OCI-LY3 (cell line): ENCODE data around the gene FSTL4.

Experiments
- EZH2phosphoT487 ChIP-seq: fragments of 200-600 bp; shearing (Covaris generic); IDR thresholded peaks from 2 replicates; pipeline ENCODE4 v1.6.1; 2018; ENCODE audit warnings: antibody characterized with exemption, mixed run types, low read depth
- TF ChIP-seq, protein P1 (sequence below): fragments of 200-600, 300-600 bp; sonication (generic); IDR thresholded peaks from 2 replicates; pipeline ENCODE4 v1.5.1; 2014; ENCODE audit warnings: antibody characterized with exemption, low read length, low read depth

DNA sequence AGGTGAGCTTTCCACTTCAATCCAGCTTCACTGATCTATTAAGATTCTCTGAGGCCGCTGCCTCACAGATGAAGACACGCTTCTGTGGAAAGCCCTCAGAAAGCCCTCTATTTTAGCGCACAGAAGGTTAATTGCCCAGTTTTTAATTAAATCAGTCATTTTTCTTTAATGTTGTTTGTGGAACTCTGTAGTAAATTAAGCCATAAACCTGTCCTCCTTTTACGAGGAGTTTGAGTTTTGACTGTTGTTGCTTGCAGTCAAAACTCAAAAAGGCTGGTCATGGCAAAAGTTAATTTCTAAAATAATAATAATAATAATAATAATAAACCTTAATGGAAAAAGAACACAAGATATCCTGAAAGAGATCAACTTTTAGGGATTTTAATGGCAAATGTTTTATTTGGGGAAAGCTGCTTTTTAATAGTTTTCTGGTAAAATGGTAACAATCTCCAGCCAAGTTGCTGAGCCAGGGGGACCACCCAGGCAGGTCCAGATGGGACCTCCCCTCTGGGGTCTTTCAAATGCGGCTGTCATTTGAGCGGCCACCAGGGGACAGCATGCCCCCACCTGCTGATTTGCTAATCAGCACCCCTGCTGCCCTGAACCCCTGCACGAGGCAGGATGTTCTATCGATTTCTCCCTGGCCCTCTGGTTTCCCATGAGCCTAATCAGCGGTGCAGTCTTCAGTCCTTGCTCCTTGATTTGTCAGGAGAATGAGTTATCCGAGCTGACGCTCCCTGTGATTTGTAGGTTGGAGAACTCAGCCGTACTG lies 247.2 kb downstream of the FSTL4 start:
- TF ChIP-seq, protein P1, sequence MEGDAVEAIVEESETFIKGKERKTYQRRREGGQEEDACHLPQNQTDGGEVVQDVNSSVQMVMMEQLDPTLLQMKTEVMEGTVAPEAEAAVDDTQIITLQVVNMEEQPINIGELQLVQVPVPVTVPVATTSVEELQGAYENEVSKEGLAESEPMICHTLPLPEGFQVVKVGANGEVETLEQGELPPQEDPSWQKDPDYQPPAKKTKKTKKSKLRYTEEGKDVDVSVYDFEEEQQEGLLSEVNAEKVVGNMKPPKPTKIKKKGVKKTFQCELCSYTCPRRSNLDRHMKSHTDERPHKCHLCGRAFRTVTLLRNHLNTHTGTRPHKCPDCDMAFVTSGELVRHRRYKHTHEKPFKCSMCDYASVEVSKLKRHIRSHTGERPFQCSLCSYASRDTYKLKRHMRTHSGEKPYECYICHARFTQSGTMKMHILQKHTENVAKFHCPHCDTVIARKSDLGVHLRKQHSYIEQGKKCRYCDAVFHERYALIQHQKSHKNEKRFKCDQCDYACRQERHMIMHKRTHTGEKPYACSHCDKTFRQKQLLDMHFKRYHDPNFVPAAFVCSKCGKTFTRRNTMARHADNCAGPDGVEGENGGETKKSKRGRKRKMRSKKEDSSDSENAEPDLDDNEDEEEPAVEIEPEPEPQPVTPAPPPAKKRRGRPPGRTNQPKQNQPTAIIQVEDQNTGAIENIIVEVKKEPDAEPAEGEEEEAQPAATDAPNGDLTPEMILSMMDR: peak; percentile 67
- TF ChIP-seq EZH2phosphoT487: no peak
